Right lobe of liver (tissue), 6 donors: ENCODE data around the gene PGGT1B. TPM values are rescaled to one million over a fixed set of nuclear protein-coding genes. Genes with fewer than 3 reads are reported as not detected.

Source experiments
- ATAC-seq, 4 donors: fragments of 200-7000 bp; cut with Tn5 transposase; one replicate each; pipeline ENCODE4 v1.9.1; 2020; ENCODE audit warnings: mild to moderate bottlenecking in 4 of 4, moderate library complexity in 4 of 4
- DNase-seq, 3 donors: peaks; one replicate each; pipeline ENCODE4 v3.0.0-alpha.2; 2020
- H3K27ac ChIP-seq, 3 donors: fragments of 200-600 bp; one replicate each; pipeline ENCODE4 v1.8.0; 2022
- H3K27me3 ChIP-seq, 2 donors: fragments of 200-600 bp; one replicate each; pipeline ENCODE4 v1.8.0; 2022
- H3K36me3 ChIP-seq, 4 donors: fragments of 200-600 bp; sonication (generic) in 1 of 4; one replicate each; pipeline versions ENCODE4 v1.5.1 to v1.8.0; 2017 to 2022; ENCODE audit warnings: control low read depth in 1 of 4
- H3K4me1 ChIP-seq, 4 donors: fragments of 200-600 bp; sonication (generic) in 1 of 4; one replicate each; pipeline versions ENCODE4 v1.5.1 to v1.8.0; 2017 to 2022; ENCODE audit warnings: control low read depth in 1 of 4
- H3K4me3 ChIP-seq, 3 donors: fragments of 200-600 bp; one replicate each; pipeline ENCODE4 v1.8.0; 2022
- H3K9me3 ChIP-seq, 4 donors: fragments of 200-600 bp; sonication (generic) in 1 of 4; one replicate each; pipeline versions ENCODE4 v1.5.1 to v1.8.0; 2017 to 2022; ENCODE audit warnings: control low read depth in 1 of 4
- POLR2A ChIP-seq: fragments of 450-650 bp; IDR thresholded peaks from one replicate; pipeline ENCODE4 v1.6.1; 2017; ENCODE audit warnings: antibody characterized with exemption, mild to moderate bottlenecking
- WGBS: methylation state at CpG from one replicate; pipeline ENCODE4 v1.1.6; 2018; ENCODE audit warnings: low coverage, low lambda C conversion rate; ENCODE audit not compliant: insufficient coverage; ENCODE audit errors: missing lambda C conversion rate; 5-methylcytosine and 5-hydroxymethylcytosine counted together
- intact Hi-C, 2 donors: fragments of 100-400 bp; cut with DNase I; formaldehyde crosslinking; loops; one replicate each; pipeline versions ENCODE4 v1.11.2 to v1.14.1; 2022
- total RNA-seq, 6 experiments: library from RNA; depleted of rRNA in 2 of 6; stranded (reverse); fragments of >200 nt in 2 of 6; fragmentation: NEBNext Ultra II Directional in 3 of 6; extraction: Animal tissue kit (Norgen Biotek cat#: 25700) in 3 of 6; gene quantifications; one replicate each; pipeline versions ENCODE4 v1.1.0 to v1.2.4, GENCODE V29; 2016 to 2023
- TF ChIP-seq, protein P1 (sequence below), 4 donors: fragments of 200-600 bp in 3 of 4; fragments of 450-650 bp in 1 of 4; IDR thresholded peaks; one replicate each; pipeline versions ENCODE4 v1.5.1 to v1.8.0; 2016 to 2022; ENCODE audit warnings: antibody characterized with exemption in 4 of 4, mild to moderate bottlenecking in 2 of 4
- donor health status: DM: no; HTN: yes; CAD: no.
- donor health status: DM: no; HTN: no; CAD: no.
- donor health status: DM: no; HTN: no; CAD: no.
- donor health status: DM: no; HTN: yes; CAD: no.
- donor health status: DM: no; HTN: yes; CAD: no.

The PGGT1B gene
- total RNA-seq, 6 experiments from 2014 or later, result 7.1 to 29.3 (median 21.1) TPM

DNA sequence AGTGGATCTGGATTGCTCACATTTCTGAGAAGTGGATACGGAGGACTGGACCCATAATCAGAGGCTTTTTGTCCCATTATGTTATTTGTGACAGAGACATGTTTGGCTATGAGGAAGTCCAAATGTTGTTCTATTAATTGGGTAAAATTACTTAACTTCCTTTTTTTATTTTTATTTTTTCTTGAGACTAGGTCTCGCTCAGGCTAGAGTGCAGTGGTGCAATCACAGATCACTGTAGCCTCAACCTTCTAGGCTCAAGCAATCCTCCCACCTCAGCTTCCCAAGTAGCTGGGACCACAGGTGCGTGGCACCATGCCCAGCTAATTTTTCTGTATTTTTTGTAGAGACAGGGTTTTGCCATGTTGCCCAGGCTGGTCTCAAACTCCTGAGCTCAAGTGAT lies 11.9 kb upstream of the PGGT1B start:
- ATAC-seq (peak in 2 of 4 donors; percentile 18 to 28), DNase-seq (no peak)
- 60% methylated on average over 3 of the region's 3 CpGs for WGBS
- H3K4me1 ChIP-seq, result no peaks in the 10 kb centered on the region
- H3K27me3 ChIP-seq, result no peaks in the 10 kb centered on the region
- H3K9me3 ChIP-seq, result no peaks in the 10 kb centered on the region
- H3K27ac ChIP-seq, result no peak overlapping the region
- H3K36me3 ChIP-seq, result no peaks in the 10 kb centered on the region
- intact Hi-C loops, result no loop called here
- H3K4me3 ChIP-seq, result no peak overlapping the region
- TF ChIP-seq, protein P1, sequence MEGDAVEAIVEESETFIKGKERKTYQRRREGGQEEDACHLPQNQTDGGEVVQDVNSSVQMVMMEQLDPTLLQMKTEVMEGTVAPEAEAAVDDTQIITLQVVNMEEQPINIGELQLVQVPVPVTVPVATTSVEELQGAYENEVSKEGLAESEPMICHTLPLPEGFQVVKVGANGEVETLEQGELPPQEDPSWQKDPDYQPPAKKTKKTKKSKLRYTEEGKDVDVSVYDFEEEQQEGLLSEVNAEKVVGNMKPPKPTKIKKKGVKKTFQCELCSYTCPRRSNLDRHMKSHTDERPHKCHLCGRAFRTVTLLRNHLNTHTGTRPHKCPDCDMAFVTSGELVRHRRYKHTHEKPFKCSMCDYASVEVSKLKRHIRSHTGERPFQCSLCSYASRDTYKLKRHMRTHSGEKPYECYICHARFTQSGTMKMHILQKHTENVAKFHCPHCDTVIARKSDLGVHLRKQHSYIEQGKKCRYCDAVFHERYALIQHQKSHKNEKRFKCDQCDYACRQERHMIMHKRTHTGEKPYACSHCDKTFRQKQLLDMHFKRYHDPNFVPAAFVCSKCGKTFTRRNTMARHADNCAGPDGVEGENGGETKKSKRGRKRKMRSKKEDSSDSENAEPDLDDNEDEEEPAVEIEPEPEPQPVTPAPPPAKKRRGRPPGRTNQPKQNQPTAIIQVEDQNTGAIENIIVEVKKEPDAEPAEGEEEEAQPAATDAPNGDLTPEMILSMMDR (IDR thresholded peaks at IDR 0.05), result no peak
- no peak for TF ChIP-seq POLR2A

GRCh38 chr5:115272297-115272958 lies 9.8 kb upstream of the PGGT1B start:
- DNase-seq (no peak), ATAC-seq (no peak)
- no peak for TF ChIP-seq POLR2A
- TF ChIP-seq, protein P1 (IDR thresholded peaks at IDR 0.05), result no peak
- Histone ChIP-seq H3K27me3 (no peaks in the 10 kb centered on the region), H3K27ac (no peak overlapping the region), H3K9me3 (no peaks in the 10 kb centered on the region), H3K4me1 (no peaks in the 10 kb centered on the region), H3K36me3 (no peaks in the 10 kb centered on the region), H3K4me3 (no peak overlapping the region)
- intact Hi-C loops, result no loop called here
- 97% methylated on average over 3 of the region's 3 CpGs for WGBS

DNA sequence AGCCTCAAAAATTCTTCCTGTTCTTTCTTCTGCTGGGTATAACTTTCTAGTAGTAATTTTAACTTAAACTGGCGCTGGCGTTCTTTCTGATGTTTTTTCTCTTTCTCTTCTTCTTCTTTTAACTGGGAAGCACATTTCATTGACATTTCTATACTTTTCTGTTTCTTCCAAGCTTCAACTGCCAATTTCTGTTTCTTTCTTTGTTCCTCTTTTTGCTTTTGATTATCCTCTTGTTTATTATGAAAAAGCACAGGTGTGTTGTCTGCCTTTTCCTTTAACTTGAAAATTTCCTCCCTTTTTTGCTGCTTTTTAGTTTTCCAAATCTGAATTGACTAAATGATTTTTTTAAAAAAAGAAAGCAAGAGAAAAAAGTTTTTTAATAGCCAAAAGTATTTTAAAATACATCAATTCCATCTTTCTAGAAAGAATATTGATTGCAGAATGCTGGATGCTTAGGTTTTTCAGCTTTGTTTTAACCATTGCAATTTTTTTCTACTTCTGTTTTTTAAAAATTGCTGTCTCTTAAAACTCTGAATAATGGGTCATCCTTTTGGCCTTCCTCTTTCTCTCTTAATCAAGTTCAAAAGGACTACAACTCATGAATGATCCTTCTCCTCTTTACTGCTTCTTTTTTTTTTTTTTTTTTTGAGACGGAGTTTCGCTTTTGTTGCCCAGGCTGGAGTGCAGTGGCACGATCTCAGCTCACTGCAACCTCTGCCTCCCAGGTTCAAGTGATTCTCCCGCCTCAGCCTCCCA lies 8.8 kb upstream of the PGGT1B start:
- Histone ChIP-seq H3K27me3 (no peaks in the 10 kb centered on the region), H3K4me3 (no peak overlapping the region), H3K4me1 (no peaks in the 10 kb centered on the region), H3K9me3 (no peaks in the 10 kb centered on the region), H3K27ac (no peak overlapping the region), H3K36me3 (no peaks in the 10 kb centered on the region)
- TF ChIP-seq, protein P1 (IDR thresholded peaks at IDR 0.05), result no peak
- no peak for TF ChIP-seq POLR2A
- DNase-seq, result no peak
- peak in 1 of 4 donors; percentile 39 for ATAC-seq
- intact Hi-C loops, result no loop called here
- WGBS, result 77% methylated on average over 5 of the region's 6 CpGs

DNA sequence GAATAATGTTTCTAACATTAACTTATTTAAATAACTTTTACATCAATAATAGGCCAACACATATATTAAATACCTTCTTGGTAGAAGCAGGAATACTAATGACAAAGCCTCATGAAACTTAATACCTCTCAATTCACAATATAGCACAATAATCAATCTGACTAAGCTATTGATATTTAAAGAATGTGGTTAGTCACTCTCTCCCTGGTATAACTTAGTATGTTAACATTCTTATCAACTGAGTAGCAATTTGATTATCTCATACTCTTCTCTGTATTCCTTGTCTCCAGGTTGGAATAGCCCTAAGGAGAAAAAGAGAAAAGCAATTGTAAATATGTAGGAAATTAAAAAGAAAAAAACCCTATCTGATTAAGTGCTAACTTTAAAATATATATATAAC lies 4.9 kb upstream of the PGGT1B start:
- ATAC-seq, result no peak
- Histone ChIP-seq H3K27me3 (no peaks in the 10 kb centered on the region), H3K36me3 (no peaks in the 10 kb centered on the region), H3K4me3 (no peak overlapping the region), H3K9me3 (no peaks in the 10 kb centered on the region), H3K27ac (no peak overlapping the region), H3K4me1 (peaks cover 0 to 3% (median 0%) of the 10 kb centered on the region in 4 donors)
- DNase-seq, result no peak
- TF ChIP-seq POLR2A, result no peak
- intact Hi-C loops, result no loop called here

DNA sequence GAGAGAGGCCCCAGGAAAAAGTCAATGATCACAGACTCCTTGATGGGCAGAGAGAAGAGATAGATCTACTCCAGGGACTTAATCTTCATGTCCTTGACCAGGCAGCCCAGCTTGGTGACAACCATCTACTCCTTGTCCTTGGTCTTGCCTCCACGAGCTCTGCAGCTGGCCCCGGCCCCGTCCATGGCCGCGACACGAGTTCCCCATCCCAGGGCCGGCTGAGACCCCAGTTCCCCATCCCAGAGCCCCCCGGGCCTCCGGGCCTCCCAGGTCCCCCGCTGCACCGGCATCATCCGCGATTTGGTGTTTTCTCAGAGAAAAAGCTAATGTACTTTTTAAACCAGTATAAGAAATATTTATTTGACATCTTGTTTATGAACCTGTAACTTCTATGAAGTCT lies 2.5 kb upstream of the PGGT1B start:
- Histone ChIP-seq H3K9me3 (no peaks in the 10 kb centered on the region), H3K27me3 (no peaks in the 10 kb centered on the region), H3K4me3 (no peak overlapping the region), H3K4me1 (peaks cover 0 to 18% (median 4%) of the 10 kb centered on the region in 4 donors), H3K27ac (no peak overlapping the region), H3K36me3 (no peaks in the 10 kb centered on the region)
- intact Hi-C loops, result no loop called here
- WGBS, result 87% methylated on average over 12 of the region's 13 CpGs
- DNase-seq (no peak), ATAC-seq (no peak)
- TF ChIP-seq, protein P1 (IDR thresholded peaks at IDR 0.05), result no peak
